Testis (tissue), 3 donors: ENCODE data around the gene NPAS1. TPM values are rescaled to one million over a fixed set of nuclear protein-coding genes. Genes with fewer than 3 reads are reported as not detected.

Source experiments
- DNase-seq: peaks from one replicate; pipeline ENCODE4 v3.0.0-alpha.2; 2019
- H3K27ac ChIP-seq, 2 donors: fragments of 200-600 bp; sonication (generic); one replicate each; pipeline ENCODE4 v1.5.1; 2019
- H3K27me3 ChIP-seq: fragments of 200-600 bp; sonication (generic); one replicate; pipeline ENCODE4 v1.5.1; 2019
- H3K36me3 ChIP-seq: fragments of 200-600 bp; sonication (generic); one replicate; pipeline ENCODE4 v1.5.1; 2017; ENCODE audit warnings: low read depth; ENCODE audit errors: missing control alignments
- H3K4me1 ChIP-seq: fragments of 200-600 bp; sonication (generic); one replicate; pipeline ENCODE4 v1.5.1; 2019
- H3K4me3 ChIP-seq, 2 donors: fragments of 200-600 bp; sonication (generic); one replicate each; pipeline ENCODE4 v1.5.1; 2017 to 2019
- H3K9me3 ChIP-seq: fragments of 200-600 bp; sonication (generic); one replicate; pipeline ENCODE4 v1.5.1; 2017
- CTCF ChIP-seq, 3 experiments: fragments of 450-650 bp in 2 of 3; fragments of 200-600 bp in 1 of 3; sonication (generic) in 1 of 3; IDR thresholded peaks; one replicate each; pipeline ENCODE4 v1.5.1; 2016 to 2019; ENCODE audit warnings: antibody characterized with exemption in 3 of 3, mild to moderate bottlenecking in 2 of 3, moderate library complexity in 1 of 3
- POLR2A ChIP-seq: fragments of 450-650 bp; IDR thresholded peaks from one replicate; pipeline ENCODE4 v1.6.1; 2017; ENCODE audit warnings: antibody characterized with exemption, mild to moderate bottlenecking, moderate library complexity
- WGBS, 2 donors: methylation state at CpG; one replicate each; pipeline ENCODE4 v1.1.5; 2018; 5-methylcytosine and 5-hydroxymethylcytosine counted together
- intact Hi-C: fragments of 100-400 bp; cut with DNase I; formaldehyde crosslinking; loops from one replicate; pipeline ENCODE4 v1.15.1; 2023; ENCODE audit warnings: low total_unique reads
- polyA plus RNA-seq: library from polyadenylated mRNA; stranded (reverse); fragments of 350-450 nt; fragmentation: Illumina TruSeq; extraction: RNeasy Lipid Tissue Mini Kit (QIAGEN cat#74804); gene quantifications from one replicate; pipeline ENCODE4 v1.2.3, GENCODE V29; 2014; ENCODE audit warnings: low read depth, low replicate concordance; ENCODE audit not compliant: insufficient read depth
- total RNA-seq, 2 donors: library from RNA; depleted of rRNA; stranded (reverse); fragments of >200 nt; gene quantifications; one replicate each; pipeline ENCODE4 v1.2.3, GENCODE V29; 2016

The NPAS1 gene
- total and polyA plus RNA-seq, 3 donors from 2014 or later = 1.1 to 2.5 (median 1.1) TPM

- H3K4me3 ChIP-seq = no peak overlapping the region
- TF ChIP-seq CTCF (IDR thresholded peaks at IDR 0.05) (no peak), POLR2A (no peak)
- DNase-seq = no peak
- no peak overlapping the region for H3K27ac ChIP-seq
- H3K36me3 ChIP-seq = no peaks in the 10 kb centered on the region
- intact Hi-C loops = loop anchor here (10.0 kb wide), 1 partner anchor 53 kb away; no protein-coding TSS in a partner anchor
- H3K27me3 ChIP-seq = no peaks in the 10 kb centered on the region
- H3K9me3 ChIP-seq = no peaks in the 10 kb centered on the region
- WGBS, 2 donors = 89 to 90% methylated on average over 2 to 12 of the region's 12 CpGs
- no peaks in the 10 kb centered on the region for H3K4me1 ChIP-seq
Measured at GRCh38 chr19:47071731-47072130, 52.1 kb downstream of the NPAS1 start.

- no peak for DNase-seq
- Histone ChIP-seq H3K4me3 (no peak overlapping the region), H3K27me3 (no peaks in the 10 kb centered on the region), H3K27ac (no peak overlapping the region), H3K36me3 (no peaks in the 10 kb centered on the region), H3K9me3 (no peaks in the 10 kb centered on the region), H3K4me1 (no peaks in the 10 kb centered on the region)
- WGBS, 2 donors = 82 to 90% methylated on average over 5 to 17 of the region's 17 CpGs
- intact Hi-C loops = loop anchor here (10.0 kb wide), 1 partner anchor 52 kb away; no protein-coding TSS in a partner anchor
- TF ChIP-seq POLR2A (no peak), CTCF (IDR thresholded peaks at IDR 0.05) (no peak)
Measured at GRCh38 chr19:47072323-47072722, 52.7 kb downstream of the NPAS1 start.

- no peak for DNase-seq
- Histone ChIP-seq H3K9me3 (no peaks in the 10 kb centered on the region), H3K4me3 (no peak overlapping the region), H3K36me3 (no peaks in the 10 kb centered on the region), H3K4me1 (no peaks in the 10 kb centered on the region), H3K27ac (no peak overlapping the region), H3K27me3 (no peaks in the 10 kb centered on the region)
- intact Hi-C loops = loop anchor here (10.0 kb wide), 1 partner anchor 51 kb away; no protein-coding TSS in a partner anchor
- TF ChIP-seq CTCF (IDR thresholded peaks at IDR 0.05) = no peak
- no peak for TF ChIP-seq POLR2A
- 92 to 93% methylated on average over 10 of the region's 10 CpGs for WGBS, 2 donors
Measured at GRCh38 chr19:47073574-47073973, 53.9 kb downstream of the NPAS1 start.

- 82 to 97% methylated on average over 6 to 9 of the region's 9 CpGs for WGBS, 2 donors
- intact Hi-C loops = loop anchor here (10.0 kb wide), 1 partner anchor 50 kb away; no protein-coding TSS in a partner anchor
- TF ChIP-seq POLR2A (no peak), CTCF (IDR thresholded peaks at IDR 0.05) (no peak)
- Histone ChIP-seq H3K27ac (no peak overlapping the region), H3K36me3 (no peaks in the 10 kb centered on the region), H3K9me3 (no peaks in the 10 kb centered on the region), H3K4me1 (peaks cover 3% of the 10 kb centered on the region), H3K27me3 (no peaks in the 10 kb centered on the region), H3K4me3 (no peak overlapping the region)
- no peak for DNase-seq
Measured at GRCh38 chr19:47074621-47075020, 55.0 kb downstream of the NPAS1 start.

- no peaks in the 10 kb centered on the region for H3K27me3 ChIP-seq
- TF ChIP-seq CTCF (IDR thresholded peaks at IDR 0.05) = no peak
- no peak for TF ChIP-seq POLR2A
- H3K36me3 ChIP-seq = no peaks in the 10 kb centered on the region
- peaks cover 4% of the 10 kb centered on the region for H3K4me1 ChIP-seq
- H3K27ac ChIP-seq = no peak overlapping the region
- no peak overlapping the region for H3K4me3 ChIP-seq
- no peak for DNase-seq
- WGBS, 2 donors = 78 to 91% methylated on average over 12 to 15 of the region's 15 CpGs
- no peaks in the 10 kb centered on the region for H3K9me3 ChIP-seq
- intact Hi-C loops = loop anchor here (10.0 kb wide), 1 partner anchor 50 kb away; no protein-coding TSS in a partner anchor
Measured at GRCh38 chr19:47075179-47075810, 55.7 kb downstream of the NPAS1 start.
